ENCODE data around the gene ABCB1.

The ABCB1 gene

GRCh38 chr7:87479951-87480350 lies 120.7 kb downstream of the ABCB1 start:
- Histone ChIP-seq H3K79me2 (ENCODE audit: insufficient read depth, low read length) (no peaks in the 10 kb centered on the region), H3K27ac (ENCODE audit: low read length) (no peak overlapping the region), H2AFZ (ENCODE audit: low read depth, low read length) (no peak overlapping the region), H3K9me3 (ENCODE audit: insufficient read depth, low read length, severe bottlenecking) (peaks cover 2% of the 10 kb centered on the region), H4K20me1 (ENCODE audit: insufficient read depth, low read length) (no peaks in the 10 kb centered on the region), H3K4me3 (ENCODE audit: low read depth in 1 of 2, low read length in 2 of 2) (no peak overlapping the region), H3K4me2 (ENCODE audit: insufficient read depth, low read length) (no peak overlapping the region), H3K27me3 (ENCODE audit: insufficient read depth, low read length, poor library complexity) (no peaks in the 10 kb centered on the region), H3K36me3 (ENCODE audit: insufficient read depth, low read length) (no peaks in the 10 kb centered on the region), H3K4me1 (ENCODE audit: insufficient read depth, low read length) (no peaks in the 10 kb centered on the region), H3K9ac (ENCODE audit: low read depth, low read length) (no peak overlapping the region)
- no peak for DNase-seq
- no peak for ATAC-seq (ENCODE audit: insufficient read depth, low read depth)
- no peak for TF ChIP-seq EZH2 (IDR thresholded peaks at IDR 0.05; ENCODE audit: borderline replicate concordance, low read depth, low read length, severe bottlenecking)
- TF ChIP-seq, protein P1, sequence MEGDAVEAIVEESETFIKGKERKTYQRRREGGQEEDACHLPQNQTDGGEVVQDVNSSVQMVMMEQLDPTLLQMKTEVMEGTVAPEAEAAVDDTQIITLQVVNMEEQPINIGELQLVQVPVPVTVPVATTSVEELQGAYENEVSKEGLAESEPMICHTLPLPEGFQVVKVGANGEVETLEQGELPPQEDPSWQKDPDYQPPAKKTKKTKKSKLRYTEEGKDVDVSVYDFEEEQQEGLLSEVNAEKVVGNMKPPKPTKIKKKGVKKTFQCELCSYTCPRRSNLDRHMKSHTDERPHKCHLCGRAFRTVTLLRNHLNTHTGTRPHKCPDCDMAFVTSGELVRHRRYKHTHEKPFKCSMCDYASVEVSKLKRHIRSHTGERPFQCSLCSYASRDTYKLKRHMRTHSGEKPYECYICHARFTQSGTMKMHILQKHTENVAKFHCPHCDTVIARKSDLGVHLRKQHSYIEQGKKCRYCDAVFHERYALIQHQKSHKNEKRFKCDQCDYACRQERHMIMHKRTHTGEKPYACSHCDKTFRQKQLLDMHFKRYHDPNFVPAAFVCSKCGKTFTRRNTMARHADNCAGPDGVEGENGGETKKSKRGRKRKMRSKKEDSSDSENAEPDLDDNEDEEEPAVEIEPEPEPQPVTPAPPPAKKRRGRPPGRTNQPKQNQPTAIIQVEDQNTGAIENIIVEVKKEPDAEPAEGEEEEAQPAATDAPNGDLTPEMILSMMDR (IDR thresholded peaks at IDR 0.05; ENCODE audit: borderline replicate concordance, extremely low read depth, low read length, poor library complexity, severe bottlenecking) = no peak

- H4K20me1 ChIP-seq (ENCODE audit: insufficient read depth, low read length) = no peaks in the 10 kb centered on the region
- no peak overlapping the region for H3K4me3 ChIP-seq (ENCODE audit: low read depth in 1 of 2, low read length in 2 of 2)
- no peak overlapping the region for H2AFZ ChIP-seq (ENCODE audit: low read depth, low read length)
- H3K36me3 ChIP-seq (ENCODE audit: insufficient read depth, low read length) = no peaks in the 10 kb centered on the region
- TF ChIP-seq, protein P1 (IDR thresholded peaks at IDR 0.05; ENCODE audit: borderline replicate concordance, extremely low read depth, low read length, poor library complexity, severe bottlenecking) = no peak
- no peak for TF ChIP-seq EZH2 (IDR thresholded peaks at IDR 0.05; ENCODE audit: borderline replicate concordance, low read depth, low read length, severe bottlenecking)
- no peak overlapping the region for H3K9ac ChIP-seq (ENCODE audit: low read depth, low read length)
- H3K27me3 ChIP-seq (ENCODE audit: insufficient read depth, low read length, poor library complexity) = no peaks in the 10 kb centered on the region
- no peaks in the 10 kb centered on the region for H3K79me2 ChIP-seq (ENCODE audit: insufficient read depth, low read length)
- no peak overlapping the region for H3K27ac ChIP-seq (ENCODE audit: low read length)
- H3K9me3 ChIP-seq (ENCODE audit: insufficient read depth, low read length, severe bottlenecking) = no peaks in the 10 kb centered on the region
- ATAC-seq (ENCODE audit: insufficient read depth, low read depth) (no peak), DNase-seq (no peak)
- H3K4me1 ChIP-seq (ENCODE audit: insufficient read depth, low read length) = no peaks in the 10 kb centered on the region
- H3K4me2 ChIP-seq (ENCODE audit: insufficient read depth, low read length) = no peak overlapping the region
These were observed 124.5 kb downstream of the ABCB1 start for GRCh38 chr7:87476179-87476557.

DNA sequence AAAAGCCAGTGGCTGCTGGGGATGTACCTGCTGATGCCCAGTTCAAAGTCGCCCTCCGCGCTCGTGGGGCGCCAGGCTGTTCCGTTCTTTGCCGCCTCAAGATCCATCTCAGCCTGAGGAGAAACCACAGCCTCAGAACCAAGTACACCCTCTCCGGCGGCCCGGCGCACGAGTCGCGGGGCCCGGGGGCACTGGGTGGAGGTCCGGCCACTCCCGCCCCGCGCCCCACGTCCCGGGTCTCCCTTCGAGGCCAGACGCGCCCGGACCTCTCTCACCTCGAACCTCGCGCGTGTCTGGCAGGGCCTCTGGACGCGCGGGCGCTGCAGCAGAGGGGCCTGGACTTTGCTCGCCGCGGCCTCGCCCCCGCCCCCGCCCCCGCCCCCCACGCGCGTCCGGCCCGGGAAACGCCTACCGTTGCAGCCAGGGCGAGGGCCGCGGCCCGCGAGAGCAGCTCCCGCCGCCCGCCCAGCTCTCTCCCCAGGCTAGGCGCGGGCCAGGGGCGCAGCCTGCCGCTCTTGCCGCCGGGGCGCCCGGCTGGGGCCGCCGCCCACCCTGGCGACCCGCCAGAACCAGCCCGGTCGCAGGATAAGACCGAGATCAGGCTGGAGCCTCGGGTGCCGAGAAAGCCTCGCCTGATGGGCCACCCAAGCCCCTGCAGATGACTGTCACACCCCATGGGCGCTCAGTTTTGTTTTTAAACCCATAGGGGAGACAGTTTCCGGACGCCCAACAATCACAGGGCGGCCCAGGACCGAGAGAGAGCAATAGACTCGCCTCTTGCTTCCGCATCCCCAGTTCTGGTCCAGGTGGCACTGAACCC lies 125.1 kb downstream of the ABCB1 start, which contains the start of gene ABCB4:
Gene ABCB4 (minus strand): TSS at position 322 of the 820 bp plus-strand sequence. CDS start 215 bp downstream, at position 107.
- H3K9me3 ChIP-seq (ENCODE audit: insufficient read depth, low read length, severe bottlenecking) = no peaks in the 10 kb centered on the region
- DNase-seq (no peak), ATAC-seq (ENCODE audit: insufficient read depth, low read depth) (no peak)
- no peaks in the 10 kb centered on the region for H3K4me1 ChIP-seq (ENCODE audit: insufficient read depth, low read length)
- no peaks in the 10 kb centered on the region for H3K27me3 ChIP-seq (ENCODE audit: insufficient read depth, low read length, poor library complexity)
- no peaks in the 10 kb centered on the region for H3K36me3 ChIP-seq (ENCODE audit: insufficient read depth, low read length)
- no peaks in the 10 kb centered on the region for H4K20me1 ChIP-seq (ENCODE audit: insufficient read depth, low read length)
- TF ChIP-seq EZH2 (IDR thresholded peaks at IDR 0.05; ENCODE audit: borderline replicate concordance, low read depth, low read length, severe bottlenecking) = no peak
- TF ChIP-seq, protein P1 (IDR thresholded peaks at IDR 0.05; ENCODE audit: borderline replicate concordance, extremely low read depth, low read length, poor library complexity, severe bottlenecking) = no peak
- H2AFZ ChIP-seq (ENCODE audit: low read depth, low read length) = no peak within 1 kb of the TSS
- no peak within 1 kb of the TSS for H3K4me3 ChIP-seq (ENCODE audit: low read depth in 1 of 2, low read length in 2 of 2)
- no peak within 1 kb of the TSS for H3K9ac ChIP-seq (ENCODE audit: low read depth, low read length)
- H3K4me2 ChIP-seq (ENCODE audit: insufficient read depth, low read length) = no peak within 1 kb of the TSS
- H3K79me2 ChIP-seq (ENCODE audit: insufficient read depth, low read length) = no peaks in the 10 kb centered on the region
- H3K27ac ChIP-seq (ENCODE audit: low read length) = no peak within 1 kb of the TSS

All from DND-41 (cell line).